Right lobe of liver (tissue), 4 donors: ENCODE results near the gene PDIA2.

Source experiments
- CTCF ChIP-seq, 4 donors: fragments of 200-600 bp in 3 of 4; fragments of 450-650 bp in 1 of 4; IDR thresholded peaks; one replicate each; pipeline versions ENCODE4 v1.5.1 to v1.8.0; 2016 to 2022; ENCODE audit warnings: antibody characterized with exemption in 4 of 4, mild to moderate bottlenecking in 2 of 4
- POLR2A ChIP-seq: fragments of 450-650 bp; IDR thresholded peaks from one replicate; pipeline ENCODE4 v1.6.1; 2017; ENCODE audit warnings: antibody characterized with exemption, mild to moderate bottlenecking
- donor health status: DM: no; HTN: no; CAD: no.
- donor health status: DM: no; HTN: no; CAD: no.
- donor health status: DM: no; HTN: yes; CAD: no.

- TF ChIP-seq CTCF (IDR thresholded peaks at IDR 0.05) (no peak), POLR2A (no peak)
Observed at GRCh38 chr16:301950-302349, 19.0 kb downstream of the PDIA2 start.
